ENCODE data around the gene MIF4GD.

GRCh38 chr17:75289115-75289831 is 18.2 kb upstream of the MIF4GD start, which contains the start of gene SLC25A19:
- TF ChIP-seq EZH2 (IDR thresholded peaks at IDR 0.05; ENCODE audit: borderline replicate concordance) (no peak), EZH2phosphoT487 (IDR thresholded peaks at IDR 0.05; ENCODE audit: low read depth, severe bottlenecking, unreplicated experiment) (no peak)
- TF ChIP-seq, protein P1, sequence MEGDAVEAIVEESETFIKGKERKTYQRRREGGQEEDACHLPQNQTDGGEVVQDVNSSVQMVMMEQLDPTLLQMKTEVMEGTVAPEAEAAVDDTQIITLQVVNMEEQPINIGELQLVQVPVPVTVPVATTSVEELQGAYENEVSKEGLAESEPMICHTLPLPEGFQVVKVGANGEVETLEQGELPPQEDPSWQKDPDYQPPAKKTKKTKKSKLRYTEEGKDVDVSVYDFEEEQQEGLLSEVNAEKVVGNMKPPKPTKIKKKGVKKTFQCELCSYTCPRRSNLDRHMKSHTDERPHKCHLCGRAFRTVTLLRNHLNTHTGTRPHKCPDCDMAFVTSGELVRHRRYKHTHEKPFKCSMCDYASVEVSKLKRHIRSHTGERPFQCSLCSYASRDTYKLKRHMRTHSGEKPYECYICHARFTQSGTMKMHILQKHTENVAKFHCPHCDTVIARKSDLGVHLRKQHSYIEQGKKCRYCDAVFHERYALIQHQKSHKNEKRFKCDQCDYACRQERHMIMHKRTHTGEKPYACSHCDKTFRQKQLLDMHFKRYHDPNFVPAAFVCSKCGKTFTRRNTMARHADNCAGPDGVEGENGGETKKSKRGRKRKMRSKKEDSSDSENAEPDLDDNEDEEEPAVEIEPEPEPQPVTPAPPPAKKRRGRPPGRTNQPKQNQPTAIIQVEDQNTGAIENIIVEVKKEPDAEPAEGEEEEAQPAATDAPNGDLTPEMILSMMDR (IDR thresholded peaks at IDR 0.05; ENCODE audit: poor library complexity): no peak
